Measurements from ENCODE around the gene KRTAP15-1. TPM values are rescaled to one million over a fixed set of nuclear protein-coding genes. Genes with fewer than 3 reads are reported as not detected.
A peak's percentile ranks its signal among the peaks of the same experiment; 100 is the strongest.

KRTAP15-1 gene
- total RNA-seq, 1 experiment from 2014 or later: not detected

GRCh38 chr21:30448514-30448913, 8.4 kb downstream of the KRTAP15-1 start:
- TF ChIP-seq ERG (CRISPR knock-in tag; IDR thresholded peaks at IDR 0.05) (no peak), SMAD3 (CRISPR knock-in tag; IDR thresholded peaks at IDR 0.05; ENCODE audit: borderline replicate concordance) (no peak), ZNF416 (CRISPR knock-in tag; IDR thresholded peaks at IDR 0.05) (no peak), TP53 (CRISPR knock-in tag; IDR thresholded peaks at IDR 0.05) (no peak), CDX4 (CRISPR knock-in tag; IDR thresholded peaks at IDR 0.05; ENCODE audit: borderline replicate concordance) (no peak), MXD4 (CRISPR knock-in tag; IDR thresholded peaks at IDR 0.05; ENCODE audit: borderline replicate concordance) (no peak), MYBL2 (CRISPR knock-in tag; IDR thresholded peaks at IDR 0.05) (no peak), JAZF1 (CRISPR knock-in tag; IDR thresholded peaks at IDR 0.05) (no peak), NR3C1 (CRISPR knock-in tag; conservative IDR thresholded peaks at IDR 0.05; ENCODE audit: low read depth) (no peak), OVOL2 (CRISPR knock-in tag; IDR thresholded peaks at IDR 0.05; ENCODE audit: borderline replicate concordance) (no peak), RORB (CRISPR knock-in tag; IDR thresholded peaks at IDR 0.05) (no peak), KAT7 (CRISPR knock-in tag; IDR thresholded peaks at IDR 0.05; ENCODE audit: borderline replicate concordance) (no peak), ZNF121 (CRISPR knock-in tag; IDR thresholded peaks at IDR 0.05) (no peak), ELF4 (CRISPR knock-in tag; IDR thresholded peaks at IDR 0.05; ENCODE audit: low read depth) (no peak), PRRX2 (CRISPR knock-in tag; IDR thresholded peaks at IDR 0.05) (no peak), HMGA2 (CRISPR knock-in tag; IDR thresholded peaks at IDR 0.05) (no peak), NFYB (CRISPR knock-in tag; conservative IDR thresholded peaks at IDR 0.05; ENCODE audit: low read depth) (no peak), NR1H2 (CRISPR knock-in tag; IDR thresholded peaks at IDR 0.05) (no peak), ZNF138 (CRISPR knock-in tag; conservative IDR thresholded peaks at IDR 0.05) (no peak)
- Mint-ChIP-seq H3K4me3 (no peak overlapping the region), H3K4me1 (peaks cover 19% of the 10 kb centered on the region), H3K9me3 (no peaks in the 10 kb centered on the region), H3K27ac (no peak overlapping the region), H3K27me3 (ENCODE audit: low read depth) (no peaks in the 10 kb centered on the region), H3K36me3 (no peaks in the 10 kb centered on the region)
- no peak for DNase-seq (ENCODE audit: low spot score)
- ChIA-PET POLR2A (interaction anchor here (0.6 kb wide), 1 partner anchor 213 kb away, joined by 3 read pairs; no protein-coding TSS in a partner anchor), CTCF (no interaction called here)
- ATAC-seq: no peak

GRCh38 chr21:30463713-30464112, 23.6 kb downstream of the KRTAP15-1 start:
- H3K27me3 Mint-ChIP-seq (ENCODE audit: low read depth): no peaks in the 10 kb centered on the region

More at GRCh38 chr21:30463713-30464112, 23.6 kb downstream of the KRTAP15-1 start:
- Mint-ChIP-seq H3K4me1 (no peaks in the 10 kb centered on the region), H3K27ac (no peak overlapping the region), H3K4me3 (no peak overlapping the region), H3K36me3 (no peaks in the 10 kb centered on the region), H3K9me3 (no peaks in the 10 kb centered on the region)
- POLR2A ChIA-PET: no interaction called here
- TF ChIP-seq TCF7 (CRISPR knock-in tag; IDR thresholded peaks at IDR 0.05; ENCODE audit: low read depth) (no peak), CTCF (IDR thresholded peaks at IDR 0.05) (peak; percentile 66)
- ATAC-seq: peak; percentile 38; the same call in 1 of the 2 replicates
- CTCF ChIA-PET: interaction anchor here (0.6 to 1.8 kb wide), 20 partner anchors 8 to 194 kb away, joined by 3 to 19 read pairs (median 4); partner anchors contain the start of genes KRTAP15-1, KRTAP23-1 and KRTAP25-1
- no peak for DNase-seq (ENCODE audit: low spot score)
